Thymus (tissue), 11 donors: ENCODE data around the gene SRA1. TPM values are rescaled to one million over a fixed set of nuclear protein-coding genes. Genes with fewer than 3 reads are reported as not detected.

ENCODE experiments used
- DNase-seq, 9 donors: peaks; one replicate each; pipeline ENCODE4 v3.0.0-alpha.2; 2013; ENCODE audit warnings: low spot score in 9 of 9, low read depth in 6 of 9, missing footprints in 1 of 9
- H3K27ac ChIP-seq, 2 donors: one replicate each; pipeline ENCODE4 v1.5.1; 2013; ENCODE audit warnings: control low read depth in 1 of 2, low read depth in 1 of 2, low read length in 1 of 2, mild to moderate bottlenecking in 1 of 2, moderate library complexity in 1 of 2
- H3K27me3 ChIP-seq, 2 donors: one replicate each; pipeline ENCODE4 v1.5.1; 2013; ENCODE audit warnings: low read length in 1 of 2; ENCODE audit not compliant: control insufficient read depth in 2 of 2, insufficient read depth in 1 of 2
- H3K36me3 ChIP-seq, 2 donors: one replicate each; pipeline ENCODE4 v1.5.1; 2013; ENCODE audit warnings: low read length in 1 of 2, mild to moderate bottlenecking in 1 of 2, moderate library complexity in 1 of 2; ENCODE audit not compliant: control insufficient read depth in 2 of 2, insufficient read depth in 2 of 2
- H3K4me1 ChIP-seq, 2 donors: one replicate each; pipeline ENCODE4 v1.5.1; 2013; ENCODE audit warnings: low read length in 2 of 2; ENCODE audit not compliant: control insufficient read depth in 2 of 2, insufficient read depth in 2 of 2
- H3K4me3 ChIP-seq, 2 donors: one replicate each; pipeline ENCODE4 v1.5.1; 2013; ENCODE audit warnings: low read length in 2 of 2, control low read depth in 1 of 2, mild to moderate bottlenecking in 1 of 2
- H3K9me3 ChIP-seq, 2 donors: one replicate each; pipeline ENCODE4 v1.5.1; 2013; ENCODE audit warnings: low read length in 1 of 2, mild to moderate bottlenecking in 1 of 2; ENCODE audit not compliant: control insufficient read depth in 2 of 2, insufficient read depth in 1 of 2
- WGBS: extraction: QIAGEN DNeasy Blood & Tissue Kit; methylation state at CpG from one replicate; pipeline ENCODE4 v1.1.7; 2013; 5-methylcytosine and 5-hydroxymethylcytosine counted together
- polyA plus RNA-seq: library from polyadenylated mRNA; stranded (reverse); fragments of 200-250 nt; gene quantifications from one replicate; pipeline ENCODE4 v1.2.3, GENCODE V29; 2013
- total RNA-seq: library from RNA; stranded (reverse); fragments of 120-200 nt; gene quantifications from one replicate; pipeline ENCODE4 v1.2.4, GENCODE V29; 2013
- donor health status: healthy.

The SRA1 gene
- total and polyA plus RNA-seq, 2 donors = 29.7 to 46.3 TPM

GRCh38 chr5:140540227-140540626 lies 17.0 kb downstream of the SRA1 start:
- Histone ChIP-seq H3K27ac (no peak overlapping the region), H3K27me3 (no peaks in the 10 kb centered on the region), H3K4me3 (no peak overlapping the region), H3K36me3 (peaks cover 16 to 78% of the 10 kb centered on the region in 2 donors), H3K9me3 (no peaks in the 10 kb centered on the region), H3K4me1 (no peaks in the 10 kb centered on the region)
- no peak for DNase-seq
- 100% methylated on average over 1 of the region's 1 CpG for WGBS

- no peaks in the 10 kb centered on the region for H3K27me3 ChIP-seq
- peaks cover 28 to 43% of the 10 kb centered on the region in 2 donors for H3K36me3 ChIP-seq
- no peak for DNase-seq
- WGBS = 96% methylated on average over 2 of the region's 2 CpGs
- H3K4me3 ChIP-seq = no peak overlapping the region
- H3K27ac ChIP-seq = no peak overlapping the region
- no peaks in the 10 kb centered on the region for H3K4me1 ChIP-seq
- H3K9me3 ChIP-seq = no peaks in the 10 kb centered on the region
Observed at GRCh38 chr5:140524003-140524402, 33.3 kb downstream of the SRA1 start.

GRCh38 chr5:140513124-140513523 lies 44.1 kb downstream of the SRA1 start:
- Histone ChIP-seq H3K4me1 (no peaks in the 10 kb centered on the region), H3K27me3 (no peaks in the 10 kb centered on the region), H3K4me3 (no peak overlapping the region), H3K27ac (no peak overlapping the region), H3K36me3 (peaks cover 31 to 56% of the 10 kb centered on the region in 2 donors), H3K9me3 (no peaks in the 10 kb centered on the region)
- no peak for DNase-seq
- 97% methylated on average over 2 of the region's 2 CpGs for WGBS

GRCh38 chr5:140509898-140510297 lies 47.4 kb downstream of the SRA1 start:
- 88% methylated on average over 4 of the region's 4 CpGs for WGBS
- H3K27me3 ChIP-seq = no peaks in the 10 kb centered on the region
- H3K9me3 ChIP-seq = no peaks in the 10 kb centered on the region
- H3K27ac ChIP-seq = no peak overlapping the region
- H3K36me3 ChIP-seq = peaks cover 36 to 84% of the 10 kb centered on the region in 2 donors
- no peak for DNase-seq
- no peaks in the 10 kb centered on the region for H3K4me1 ChIP-seq
- no peak overlapping the region for H3K4me3 ChIP-seq

- H3K4me1 ChIP-seq = no peaks in the 10 kb centered on the region
- H3K4me3 ChIP-seq = no peak overlapping the region
- DNase-seq = no peak
- H3K9me3 ChIP-seq = no peaks in the 10 kb centered on the region
- WGBS = 96% methylated on average over 2 of the region's 2 CpGs
- H3K27me3 ChIP-seq = no peaks in the 10 kb centered on the region
- peaks cover 12 to 41% of the 10 kb centered on the region in 2 donors for H3K36me3 ChIP-seq
- no peak overlapping the region for H3K27ac ChIP-seq
Observed at GRCh38 chr5:140502834-140503233, 54.4 kb downstream of the SRA1 start.

Other genes with a start within 250 kb of the SRA1 start
- gene HBEGF, start 210.9 kb downstream of the SRA1 start, total RNA-seq = 1.7 TPM
- 4.2 TPM for gene HBEGF, start 210.9 kb downstream of the SRA1 start, polyA plus RNA-seq
- not detected for gene SLC4A9, start 197.3 kb downstream of the SRA1 start, total RNA-seq
- gene SLC4A9, start 197.3 kb downstream of the SRA1 start, polyA plus RNA-seq = 0.07 TPM
- 37.4 TPM for gene ANKHD1, start 155.6 kb downstream of the SRA1 start, total RNA-seq
- gene ANKHD1, start 155.6 kb downstream of the SRA1 start, polyA plus RNA-seq = 60.1 TPM
- gene EIF4EBP3, start 9.8 kb downstream of the SRA1 start, total RNA-seq = 4.5 TPM
- 48.7 TPM for gene EIF4EBP3, start 9.8 kb downstream of the SRA1 start, polyA plus RNA-seq
- gene APBB3, start 7.1 kb upstream of the SRA1 start, total RNA-seq = 9.3 TPM
- 51.2 TPM for gene APBB3, start 7.1 kb upstream of the SRA1 start, polyA plus RNA-seq
- gene SLC35A4, start 7.4 kb upstream of the SRA1 start, total RNA-seq = 10.1 TPM
- gene SLC35A4, start 7.4 kb upstream of the SRA1 start, polyA plus RNA-seq = 28.0 TPM
- 23.7 TPM for gene CD14, start 75.7 kb upstream of the SRA1 start, total RNA-seq
- gene CD14, start 75.7 kb upstream of the SRA1 start, polyA plus RNA-seq = 48.6 TPM
- 10.5 TPM for gene TMCO6, start 82.0 kb upstream of the SRA1 start, total RNA-seq
- gene TMCO6, start 82.0 kb upstream of the SRA1 start, polyA plus RNA-seq = 18.4 TPM
- gene NDUFA2, start 90.2 kb upstream of the SRA1 start, total RNA-seq = 89.7 TPM
- 193 TPM for gene NDUFA2, start 90.2 kb upstream of the SRA1 start, polyA plus RNA-seq
- 139 TPM for gene IK, start 90.4 kb upstream of the SRA1 start, total RNA-seq
- 94.2 TPM for gene IK, start 90.4 kb upstream of the SRA1 start, polyA plus RNA-seq
- gene WDR55, start 107.4 kb upstream of the SRA1 start, total RNA-seq = 9.7 TPM
- gene WDR55, start 107.4 kb upstream of the SRA1 start, polyA plus RNA-seq = 24.0 TPM
- gene DND1, start 116.1 kb upstream of the SRA1 start, total RNA-seq = 0.52 TPM
- gene DND1, start 116.1 kb upstream of the SRA1 start, polyA plus RNA-seq = 5.0 TPM
- gene HARS1, start 133.9 kb upstream of the SRA1 start, total RNA-seq = 45.4 TPM
- gene HARS1, start 133.9 kb upstream of the SRA1 start, polyA plus RNA-seq = 58.8 TPM
- 23.4 TPM for gene HARS2, start 134.0 kb upstream of the SRA1 start, total RNA-seq
- gene HARS2, start 134.0 kb upstream of the SRA1 start, polyA plus RNA-seq = 32.6 TPM
- 104 TPM for gene ZMAT2, start 143.0 kb upstream of the SRA1 start, total RNA-seq
- 75.1 TPM for gene ZMAT2, start 143.0 kb upstream of the SRA1 start, polyA plus RNA-seq
- not detected for gene PCDHA1, start 228.7 kb upstream of the SRA1 start, total RNA-seq
- not detected for gene PCDHA1, start 228.7 kb upstream of the SRA1 start, polyA plus RNA-seq
- not detected for gene PCDHA2, start 237.4 kb upstream of the SRA1 start, total RNA-seq
- gene PCDHA2, start 237.4 kb upstream of the SRA1 start, polyA plus RNA-seq = 0.02 TPM
- under 0.01 TPM for gene PCDHA3, start 243.6 kb upstream of the SRA1 start, total RNA-seq
- gene PCDHA3, start 243.6 kb upstream of the SRA1 start, polyA plus RNA-seq = 0.07 TPM
- gene PCDHA4, start 249.6 kb upstream of the SRA1 start, total RNA-seq = 0.05 TPM
- gene PCDHA4, start 249.6 kb upstream of the SRA1 start, polyA plus RNA-seq = 0.05 TPM